Panc1 (cell line): Measurements from ENCODE around the gene IL17RE.

ENCODE experiments used
- CTCF ChIP-seq: fragments of 450-650 bp; IDR thresholded peaks from 2 replicates; pipeline ENCODE4 v1.5.1; 2017; ENCODE audit warnings: mild to moderate bottlenecking
- TCF7L2 ChIP-seq: IDR thresholded peaks from 2 replicates; pipeline ENCODE4 v1.6.1; 2011; ENCODE audit warnings: mild to moderate bottlenecking, low read depth, low read length, inconsistent platforms
- TF ChIP-seq, protein P1 (sequence below), 2 experiments: IDR thresholded peaks; 2 replicates each; pipeline ENCODE4 v1.6.1; 2011 to 2012; ENCODE audit warnings: low read depth in 2 of 2, control low read depth in 1 of 2, low read length in 1 of 2, mild to moderate bottlenecking in 1 of 2, moderate library complexity in 1 of 2; ENCODE audit not compliant: insufficient read depth in 1 of 2

DNA sequence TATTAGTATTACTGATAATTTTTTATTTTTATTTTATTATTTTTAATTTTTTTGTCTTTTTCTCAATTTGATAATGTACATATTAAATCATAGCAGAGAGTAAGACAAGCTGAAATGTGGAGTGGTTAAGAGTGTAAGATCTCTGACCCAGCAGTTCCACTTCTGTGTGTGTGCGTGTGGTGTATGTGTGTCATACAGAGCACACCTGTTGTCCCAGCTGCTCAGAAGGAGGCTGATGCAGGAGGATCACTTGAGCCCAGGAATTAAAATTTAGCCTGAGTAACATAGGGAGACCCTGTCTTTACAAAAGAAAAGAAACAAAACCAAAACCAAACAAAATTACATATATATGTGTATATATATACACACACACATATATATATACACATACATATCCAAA, 21.2 kb upstream of the IL17RE start:
- TF ChIP-seq CTCF: no peak
- TF ChIP-seq TCF7L2: no peak
- TF ChIP-seq, protein P1, sequence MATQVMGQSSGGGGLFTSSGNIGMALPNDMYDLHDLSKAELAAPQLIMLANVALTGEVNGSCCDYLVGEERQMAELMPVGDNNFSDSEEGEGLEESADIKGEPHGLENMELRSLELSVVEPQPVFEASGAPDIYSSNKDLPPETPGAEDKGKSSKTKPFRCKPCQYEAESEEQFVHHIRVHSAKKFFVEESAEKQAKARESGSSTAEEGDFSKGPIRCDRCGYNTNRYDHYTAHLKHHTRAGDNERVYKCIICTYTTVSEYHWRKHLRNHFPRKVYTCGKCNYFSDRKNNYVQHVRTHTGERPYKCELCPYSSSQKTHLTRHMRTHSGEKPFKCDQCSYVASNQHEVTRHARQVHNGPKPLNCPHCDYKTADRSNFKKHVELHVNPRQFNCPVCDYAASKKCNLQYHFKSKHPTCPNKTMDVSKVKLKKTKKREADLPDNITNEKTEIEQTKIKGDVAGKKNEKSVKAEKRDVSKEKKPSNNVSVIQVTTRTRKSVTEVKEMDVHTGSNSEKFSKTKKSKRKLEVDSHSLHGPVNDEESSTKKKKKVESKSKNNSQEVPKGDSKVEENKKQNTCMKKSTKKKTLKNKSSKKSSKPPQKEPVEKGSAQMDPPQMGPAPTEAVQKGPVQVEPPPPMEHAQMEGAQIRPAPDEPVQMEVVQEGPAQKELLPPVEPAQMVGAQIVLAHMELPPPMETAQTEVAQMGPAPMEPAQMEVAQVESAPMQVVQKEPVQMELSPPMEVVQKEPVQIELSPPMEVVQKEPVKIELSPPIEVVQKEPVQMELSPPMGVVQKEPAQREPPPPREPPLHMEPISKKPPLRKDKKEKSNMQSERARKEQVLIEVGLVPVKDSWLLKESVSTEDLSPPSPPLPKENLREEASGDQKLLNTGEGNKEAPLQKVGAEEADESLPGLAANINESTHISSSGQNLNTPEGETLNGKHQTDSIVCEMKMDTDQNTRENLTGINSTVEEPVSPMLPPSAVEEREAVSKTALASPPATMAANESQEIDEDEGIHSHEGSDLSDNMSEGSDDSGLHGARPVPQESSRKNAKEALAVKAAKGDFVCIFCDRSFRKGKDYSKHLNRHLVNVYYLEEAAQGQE (IDR thresholded peaks at IDR 0.05; ENCODE audit: insufficient read depth in 1 of 2, low read depth in 2 of 2, low read length in 1 of 2): no peak
